Measurements from ENCODE around the gene MAP2K6. TPM values are rescaled to one million over a fixed set of nuclear protein-coding genes. Genes with fewer than 3 reads are reported as not detected.

MAP2K6 gene
- total RNA-seq, 1 experiment from 2014 or later, result 17.7 TPM

GRCh38 chr17:69468207-69468606, 53.7 kb downstream of the MAP2K6 start:
- H3K27ac ChIP-seq (ENCODE audit: insufficient read length, low read depth, low read length), result no peak overlapping the region
- H4K5ac ChIP-seq (ENCODE audit: insufficient read length, low read depth, low read length), result no peak overlapping the region

More at GRCh38 chr17:69468207-69468606, 53.7 kb downstream of the MAP2K6 start:
- DNase-seq, result no peak
- Mint-ChIP-seq H3K9me3 (no peaks in the 10 kb centered on the region; a peak in 2 of 5 replicates), H3K36me3 (ENCODE audit: insufficient read depth in 1 of 3, low read depth in 3 of 3) (peaks cover 4 to 23% (median 23%) of the 10 kb centered on the region in 3 experiments), H3K27ac (peak overlapping the region in 2 of 3 experiments; percentile 5 to 74; a peak in 4 of 7 replicates), H3K27me3 (ENCODE audit: low read depth) (no peaks in the 10 kb centered on the region; the same call in 1 of the 2 replicates), H3K4me1 (peaks cover 24 to 27% of the 10 kb centered on the region in 2 experiments), H3K4me3 (no peak overlapping the region)
- no peak overlapping the region for H2BK120ac ChIP-seq (ENCODE audit: low read depth, low read length, poor library complexity, severe bottlenecking)
- no peak overlapping the region for H4K8ac ChIP-seq (replicated peaks; ENCODE audit: insufficient read length, low read depth, low read length)
- H3K23me2 ChIP-seq (ENCODE audit: insufficient read length, low read depth, low read length, poor library complexity, severe bottlenecking), result no peaks in the 10 kb centered on the region
- no peak overlapping the region for H3K4ac ChIP-seq (ENCODE audit: low read depth, low read length)
- H4K20me1 ChIP-seq (ENCODE audit: control insufficient read depth, insufficient read depth, insufficient read length), result no peaks in the 10 kb centered on the region
- WGBS (ENCODE audit: extremely low coverage, insufficient read length, low lambda C conversion rate), result no CpG with 5 or more reads among the region's 5 CpGs
- H2BK20ac ChIP-seq (ENCODE audit: low read depth, low read length, poor library complexity, severe bottlenecking), result no peak overlapping the region
- no peaks in the 10 kb centered on the region for H3K27me3 ChIP-seq (ENCODE audit: insufficient read depth, low read length)
- H3K9ac ChIP-seq (ENCODE audit: extremely low read depth, insufficient read length, low read length), result no peak overlapping the region
- H3T11ph ChIP-seq (ENCODE audit: low read length), result no peak overlapping the region
- no peak overlapping the region for H2BK5ac ChIP-seq (ENCODE audit: insufficient read length, low read length)
- no peak overlapping the region for H3K18ac ChIP-seq (ENCODE audit: insufficient read length, low read depth, low read length)
- no peak overlapping the region for H2AK5ac ChIP-seq (ENCODE audit: insufficient read length, low read length)
- H3K23ac ChIP-seq (ENCODE audit: insufficient read length, low read depth, low read length), result no peak overlapping the region
- no peak overlapping the region for H2AFZ ChIP-seq (ENCODE audit: low read length)
- H3K14ac ChIP-seq (ENCODE audit: insufficient read depth, low read length), result no peak overlapping the region
- no peak overlapping the region for H2BK15ac ChIP-seq (ENCODE audit: low read depth, low read length)
- H3K56ac ChIP-seq (ENCODE audit: insufficient read length, low read depth, low read length), result no peak overlapping the region
- peak overlapping the region; percentile 42 for H2BK12ac ChIP-seq (ENCODE audit: insufficient read length, low read depth, low read length)
- H3K9me3 ChIP-seq (ENCODE audit: control insufficient read depth, low read depth, low read length), result no peaks in the 10 kb centered on the region
- H3K4me2 ChIP-seq (ENCODE audit: insufficient read depth, insufficient read length, low read length), result no peak overlapping the region
- no peak for TF ChIP-seq CTCF (conservative IDR thresholded peaks at IDR 0.05)
- H3K79me1 ChIP-seq (ENCODE audit: insufficient read depth, low read depth, low read length, poor library complexity, severe bottlenecking), result no peaks in the 10 kb centered on the region
- H4K91ac ChIP-seq (ENCODE audit: insufficient read length, low read depth, low read length), result no peak overlapping the region
- H3K4me1 ChIP-seq (ENCODE audit: insufficient read depth, low read length), result peaks cover 10% of the 10 kb centered on the region; the same call in 1 of the 2 replicates
- H3K79me2 ChIP-seq (ENCODE audit: insufficient read depth, low read length), result no peaks in the 10 kb centered on the region
